CD14-positive monocyte (primary cell): Measurements from ENCODE around the gene SETD4. TPM values are rescaled to one million over a fixed set of nuclear protein-coding genes. Genes with fewer than 3 reads are reported as not detected.

ENCODE experiments used
- DNase-seq, 3 donors: peaks; one replicate each; pipeline ENCODE4 v3.0.0-alpha.2; 2011 to 2022
- H2AFZ ChIP-seq: 2 replicates; pipeline ENCODE4 v1.6.0; 2012; ENCODE audit warnings: mild to moderate bottlenecking, low read depth, low read length, inconsistent platforms; ENCODE audit not compliant: insufficient read depth, poor library complexity, severe bottlenecking
- H3K27ac ChIP-seq, 2 donors: 1 replicate in 1 of 2; 2 replicates in 1 of 2; pipeline ENCODE4 v1.5.1; 2012 to 2013; ENCODE audit warnings: low read length in 2 of 2, control low read depth in 1 of 2, inconsistent platforms in 1 of 2, low read depth in 1 of 2, mild to moderate bottlenecking in 1 of 2
- H3K27me3 ChIP-seq, 2 donors: one replicate each; pipeline versions ENCODE4 v1.6.0 to v1.6.1; 2011 to 2013; ENCODE audit warnings: low read length in 2 of 2; ENCODE audit not compliant: control insufficient read depth in 2 of 2, insufficient read depth in 2 of 2
- H3K36me3 ChIP-seq, 2 donors: replicated peaks in 1 of 2; 1 replicate in 1 of 2; 2 replicates in 1 of 2; pipeline versions ENCODE4 v1.5.1 to v1.6.1; 2012 to 2013; ENCODE audit warnings: low read length in 2 of 2, control low read depth in 1 of 2, inconsistent platforms in 1 of 2, mild to moderate bottlenecking in 1 of 2; ENCODE audit not compliant: insufficient read depth in 2 of 2, control insufficient read depth in 1 of 2
- H3K4me1 ChIP-seq, 2 donors: 1 replicate in 1 of 2; 2 replicates in 1 of 2; pipeline versions ENCODE4 v1.5.1 to v1.6.1; 2012 to 2013; ENCODE audit warnings: low read length in 2 of 2, control low read depth in 1 of 2, inconsistent platforms in 1 of 2, mild to moderate bottlenecking in 1 of 2, moderate library complexity in 1 of 2; ENCODE audit not compliant: insufficient read depth in 2 of 2, control insufficient read depth in 1 of 2
- H3K4me2 ChIP-seq: replicated peaks from 2 replicates; pipeline ENCODE3; 2012; ENCODE audit warnings: low read length, moderate library complexity, mild to moderate bottlenecking; ENCODE audit not compliant: poor library complexity, severe bottlenecking; ENCODE audit errors: extremely low read depth
- H3K4me3 ChIP-seq, 3 experiments: fragments of 200-600 bp in 1 of 3; sonication (generic) in 1 of 3; replicated peaks in 1 of 3; 1 replicate in 2 of 3; 2 replicates in 1 of 3; pipeline ENCODE4 v1.5.1; 2011 to 2013; ENCODE audit warnings: low read length in 3 of 3, mild to moderate bottlenecking in 3 of 3, control low read depth in 2 of 3, low read depth in 2 of 3, inconsistent platforms in 1 of 3, moderate library complexity in 1 of 3
- H3K79me2 ChIP-seq: 2 replicates; pipeline ENCODE4 v1.6.0; 2012; ENCODE audit warnings: mild to moderate bottlenecking, control low read depth, inconsistent platforms, low read length, moderate library complexity; ENCODE audit not compliant: insufficient read depth
- H3K9ac ChIP-seq: 2 replicates; pipeline ENCODE4 v1.6.0; 2017; ENCODE audit warnings: low read length, mild to moderate bottlenecking; ENCODE audit not compliant: insufficient read depth, poor library complexity, severe bottlenecking
- H3K9me3 ChIP-seq, 2 donors: replicated peaks in 1 of 2; 1 replicate in 1 of 2; 2 replicates in 1 of 2; pipeline versions ENCODE4 v1.5.1 to v1.6.1; 2012 to 2013; ENCODE audit warnings: low read length in 2 of 2, control low read depth in 1 of 2; ENCODE audit not compliant: control insufficient read depth in 1 of 2, insufficient read depth in 1 of 2
- H4K20me1 ChIP-seq: 2 replicates; pipeline ENCODE4 v1.6.0; 2012; ENCODE audit warnings: mild to moderate bottlenecking, low read length, control low read depth, moderate library complexity; ENCODE audit not compliant: insufficient read depth
- H3K27ac Mint-ChIP-seq, 7 donors: one replicate each; pipeline ENCODE4 v1.8.0; 2020; ENCODE audit warnings: mild to moderate bottlenecking in 7 of 7, mixed read lengths in 7 of 7, moderate library complexity in 6 of 7, inconsistent platforms in 2 of 7
- H3K27me3 Mint-ChIP-seq, 3 donors: one replicate each; pipeline ENCODE4 v1.8.0; 2021 to 2022; ENCODE audit warnings: low read depth in 3 of 3, mild to moderate bottlenecking in 3 of 3, mixed read lengths in 3 of 3, moderate library complexity in 3 of 3, inconsistent platforms in 1 of 3
- H3K36me3 Mint-ChIP-seq, 2 donors: one replicate each; pipeline ENCODE4 v1.8.0; 2020; ENCODE audit warnings: mixed read lengths in 2 of 2, inconsistent platforms in 1 of 2, mild to moderate bottlenecking in 1 of 2
- H3K4me1 Mint-ChIP-seq: one replicate; pipeline ENCODE4 v1.8.0; 2020; ENCODE audit warnings: mild to moderate bottlenecking, mixed read lengths
- H3K4me3 Mint-ChIP-seq, 2 donors: one replicate each; pipeline ENCODE4 v1.8.0; 2020; ENCODE audit warnings: mild to moderate bottlenecking in 2 of 2, mixed read lengths in 2 of 2, moderate library complexity in 1 of 2
- H3K9me3 Mint-ChIP-seq, 7 donors: one replicate each; pipeline ENCODE4 v1.8.0; 2020 to 2022; ENCODE audit warnings: mixed read lengths in 7 of 7, mild to moderate bottlenecking in 6 of 7, moderate library complexity in 6 of 7, inconsistent platforms in 2 of 7
- CTCF ChIP-seq: fragments of 200-600 bp; IDR thresholded peaks from one replicate; pipeline ENCODE4 v1.8.0; 2022; ENCODE audit warnings: antibody characterized with exemption, mild to moderate bottlenecking
- WGBS: methylation state at CpG from one replicate; pipeline ENCODE4 v1.1.5; 2013; ENCODE audit warnings: missing lambda C conversion rate; ENCODE audit not compliant: insufficient coverage; 5-methylcytosine and 5-hydroxymethylcytosine counted together
- intact Hi-C, 2 donors: fragments of 100-400 bp; cut with micrococcal nuclease; formaldehyde crosslinking; loops; one replicate each; pipeline versions ENCODE4 v1.15.0 to v1.15.1; 2023
- polyA plus RNA-seq, 3 donors: library from polyadenylated mRNA; depleted of rRNA in 1 of 3; unstranded in 2 of 3; stranded (reverse) in 1 of 3; fragments of 300-500 nt in 2 of 3; fragments of >200 nt in 1 of 3; fragmentation: Illumina TruSeq in 2 of 3; gene quantifications; 1 replicate in 2 of 3; 2 replicates in 1 of 3; pipeline ENCODE4 v1.2.3, GENCODE V29; 2012 to 2021

SETD4 gene
- polyA plus RNA-seq, 3 donors, result 4.1 to 10.8 (median 4.3) TPM

- Mint-ChIP-seq H3K36me3 (peaks cover 76 to 87% of the 10 kb centered on the region in 2 donors), H3K27me3 (no peaks in the 10 kb centered on the region), H3K27ac (no peak overlapping the region), H3K4me3 (no peak overlapping the region), H3K9me3 (no peaks in the 10 kb centered on the region), H3K4me1 (no peaks in the 10 kb centered on the region)
- intact Hi-C loops, result no loop called here
- H3K9ac ChIP-seq, result no peak overlapping the region
- no peak overlapping the region for H3K4me2 ChIP-seq
- H3K27ac ChIP-seq, result no peak overlapping the region
- DNase-seq, result no peak
- no peaks in the 10 kb centered on the region for H3K27me3 ChIP-seq
- WGBS, result 87% methylated on average over 10 of the region's 10 CpGs
- H3K36me3 ChIP-seq, result peaks cover 62 to 94% of the 10 kb centered on the region in 2 donors
- no peaks in the 10 kb centered on the region for H3K79me2 ChIP-seq
- H3K4me3 ChIP-seq, result no peak overlapping the region
- no peak for TF ChIP-seq CTCF
- no peaks in the 10 kb centered on the region for H4K20me1 ChIP-seq
- H3K9me3 ChIP-seq, result no peaks in the 10 kb centered on the region
- H2AFZ ChIP-seq, result no peak overlapping the region
- no peaks in the 10 kb centered on the region for H3K4me1 ChIP-seq
Observed at GRCh38 chr21:36044056-36044455, 16.3 kb downstream of the SETD4 start.

GRCh38 chr21:36041910-36042309 is 18.4 kb downstream of the SETD4 start:
- WGBS, result no CpG with 5 or more reads among the region's 1 CpG
- Histone ChIP-seq H3K4me2 (no peak overlapping the region), H3K79me2 (no peaks in the 10 kb centered on the region), H3K4me3 (no peak overlapping the region), H3K27ac (no peak overlapping the region), H3K9ac (no peak overlapping the region), H2AFZ (no peak overlapping the region), H3K4me1 (no peaks in the 10 kb centered on the region), H4K20me1 (no peaks in the 10 kb centered on the region), H3K27me3 (no peaks in the 10 kb centered on the region), H3K36me3 (peaks cover 64 to 95% of the 10 kb centered on the region in 2 donors), H3K9me3 (no peaks in the 10 kb centered on the region)
- no peak overlapping the region for H3K27ac Mint-ChIP-seq
- peaks cover 73 to 86% of the 10 kb centered on the region in 2 donors for H3K36me3 Mint-ChIP-seq
- H3K4me1 Mint-ChIP-seq, result no peaks in the 10 kb centered on the region
- H3K4me3 Mint-ChIP-seq, result no peak overlapping the region
- no peak for DNase-seq
- intact Hi-C loops, result no loop called here
- H3K9me3 Mint-ChIP-seq, result no peaks in the 10 kb centered on the region
- no peak for TF ChIP-seq CTCF
- H3K27me3 Mint-ChIP-seq, result no peaks in the 10 kb centered on the region
